HEK293 (cell line): ENCODE measurements around the gene CKLF.

Experiments used
- EGR2 ChIP-seq: fragments of 450-650 bp; formaldehyde crosslinking; IDR thresholded peaks from 2 replicates; pipeline ENCODE4 v1.5.1; 2016; ENCODE audit warnings: low read depth, missing biosample characterization, missing genetic modification characterization
- KLF1 ChIP-seq: fragments of 450-650 bp; formaldehyde crosslinking; IDR thresholded peaks from 2 replicates; pipeline ENCODE4 v1.5.1; 2016; ENCODE audit warnings: missing biosample characterization, missing genetic modification characterization
- REST ChIP-seq: fragments of 450-650 bp; formaldehyde crosslinking; IDR thresholded peaks from 2 replicates; pipeline ENCODE4 v1.5.1; 2016; ENCODE audit warnings: missing biosample characterization, missing genetic modification characterization
- ZNF121 ChIP-seq: fragments of 450-650 bp; formaldehyde crosslinking; IDR thresholded peaks from 2 replicates; pipeline ENCODE4 v1.5.1; 2016; ENCODE audit warnings: missing biosample characterization, missing genetic modification characterization
- ZNF175 ChIP-seq: fragments of 450-650 bp; formaldehyde crosslinking; IDR thresholded peaks from 2 replicates; pipeline ENCODE4 v1.5.1; 2016; ENCODE audit warnings: missing biosample characterization, missing genetic modification characterization
- TF ChIP-seq, protein P1 (sequence below): fragments of 450-650 bp; formaldehyde crosslinking; IDR thresholded peaks from 2 replicates; pipeline ENCODE4 v1.5.1; 2016; ENCODE audit warnings: missing biosample characterization, missing genetic modification characterization
- TF ChIP-seq, protein P2 (sequence below): fragments of 450-650 bp; formaldehyde crosslinking; IDR thresholded peaks from 2 replicates; pipeline ENCODE4 v1.5.0; 2017; ENCODE audit warnings: missing biosample characterization, missing genetic modification characterization, borderline replicate concordance

- TF ChIP-seq, protein P1, sequence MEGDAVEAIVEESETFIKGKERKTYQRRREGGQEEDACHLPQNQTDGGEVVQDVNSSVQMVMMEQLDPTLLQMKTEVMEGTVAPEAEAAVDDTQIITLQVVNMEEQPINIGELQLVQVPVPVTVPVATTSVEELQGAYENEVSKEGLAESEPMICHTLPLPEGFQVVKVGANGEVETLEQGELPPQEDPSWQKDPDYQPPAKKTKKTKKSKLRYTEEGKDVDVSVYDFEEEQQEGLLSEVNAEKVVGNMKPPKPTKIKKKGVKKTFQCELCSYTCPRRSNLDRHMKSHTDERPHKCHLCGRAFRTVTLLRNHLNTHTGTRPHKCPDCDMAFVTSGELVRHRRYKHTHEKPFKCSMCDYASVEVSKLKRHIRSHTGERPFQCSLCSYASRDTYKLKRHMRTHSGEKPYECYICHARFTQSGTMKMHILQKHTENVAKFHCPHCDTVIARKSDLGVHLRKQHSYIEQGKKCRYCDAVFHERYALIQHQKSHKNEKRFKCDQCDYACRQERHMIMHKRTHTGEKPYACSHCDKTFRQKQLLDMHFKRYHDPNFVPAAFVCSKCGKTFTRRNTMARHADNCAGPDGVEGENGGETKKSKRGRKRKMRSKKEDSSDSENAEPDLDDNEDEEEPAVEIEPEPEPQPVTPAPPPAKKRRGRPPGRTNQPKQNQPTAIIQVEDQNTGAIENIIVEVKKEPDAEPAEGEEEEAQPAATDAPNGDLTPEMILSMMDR (tag by site-specific recombination) = no peak
- no peak for TF ChIP-seq ZNF121
- TF ChIP-seq KLF1 (tag by site-specific recombination) = no peak
- TF ChIP-seq EGR2 (tag by site-specific recombination) = no peak
- TF ChIP-seq REST (tag by site-specific recombination) = no peak
- TF ChIP-seq ZNF175 (tag by site-specific recombination) = no peak
- TF ChIP-seq, protein P2, sequence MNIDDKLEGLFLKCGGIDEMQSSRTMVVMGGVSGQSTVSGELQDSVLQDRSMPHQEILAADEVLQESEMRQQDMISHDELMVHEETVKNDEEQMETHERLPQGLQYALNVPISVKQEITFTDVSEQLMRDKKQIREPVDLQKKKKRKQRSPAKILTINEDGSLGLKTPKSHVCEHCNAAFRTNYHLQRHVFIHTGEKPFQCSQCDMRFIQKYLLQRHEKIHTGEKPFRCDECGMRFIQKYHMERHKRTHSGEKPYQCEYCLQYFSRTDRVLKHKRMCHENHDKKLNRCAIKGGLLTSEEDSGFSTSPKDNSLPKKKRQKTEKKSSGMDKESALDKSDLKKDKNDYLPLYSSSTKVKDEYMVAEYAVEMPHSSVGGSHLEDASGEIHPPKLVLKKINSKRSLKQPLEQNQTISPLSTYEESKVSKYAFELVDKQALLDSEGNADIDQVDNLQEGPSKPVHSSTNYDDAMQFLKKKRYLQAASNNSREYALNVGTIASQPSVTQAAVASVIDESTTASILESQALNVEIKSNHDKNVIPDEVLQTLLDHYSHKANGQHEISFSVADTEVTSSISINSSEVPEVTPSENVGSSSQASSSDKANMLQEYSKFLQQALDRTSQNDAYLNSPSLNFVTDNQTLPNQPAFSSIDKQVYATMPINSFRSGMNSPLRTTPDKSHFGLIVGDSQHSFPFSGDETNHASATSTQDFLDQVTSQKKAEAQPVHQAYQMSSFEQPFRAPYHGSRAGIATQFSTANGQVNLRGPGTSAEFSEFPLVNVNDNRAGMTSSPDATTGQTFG (tag by site-specific recombination) = no peak
Measured at GRCh38 chr16:66574081-66574480, 21.7 kb downstream of the CKLF start.
